ENCODE measurements around the gene GADD45A.

Gene GADD45A

GRCh38 chr1:67664048-67664447 lies 21.0 kb upstream of the GADD45A start:
- TF ChIP-seq POLR2AphosphoS5 (IDR thresholded peaks at IDR 0.05; ENCODE audit: low read depth, low read length) = no peak
- no peak for TF ChIP-seq REST (IDR thresholded peaks at IDR 0.05; ENCODE audit: insufficient read depth in 1 of 2, low read depth in 2 of 2, low read length in 2 of 2)
- TF ChIP-seq TAF1 (IDR thresholded peaks at IDR 0.05; ENCODE audit: borderline replicate concordance, insufficient read depth, low read length) = no peak
- TF ChIP-seq FOXP2 (optimal IDR thresholded peaks at IDR 0.05; ENCODE audit: borderline replicate concordance, extremely low read depth, extremely low read length, insufficient read depth) = no peak
- no peak for TF ChIP-seq SIN3A (IDR thresholded peaks at IDR 0.05; ENCODE audit: borderline replicate concordance, insufficient read depth, low read length)

- TF ChIP-seq FOXP2 (optimal IDR thresholded peaks at IDR 0.05; ENCODE audit: borderline replicate concordance, extremely low read depth, extremely low read length, insufficient read depth) (no peak), SIN3A (IDR thresholded peaks at IDR 0.05; ENCODE audit: borderline replicate concordance, insufficient read depth, low read length) (no peak), TAF1 (IDR thresholded peaks at IDR 0.05; ENCODE audit: borderline replicate concordance, insufficient read depth, low read length) (no peak), POLR2AphosphoS5 (IDR thresholded peaks at IDR 0.05; ENCODE audit: low read depth, low read length) (no peak), REST (IDR thresholded peaks at IDR 0.05; ENCODE audit: insufficient read depth in 1 of 2, low read depth in 2 of 2, low read length in 2 of 2) (no peak)
These were observed 18.4 kb upstream of the GADD45A start for GRCh38 chr1:67666636-67667035.

GRCh38 chr1:67668660-67669059 lies 16.3 kb upstream of the GADD45A start:
- TF ChIP-seq POLR2AphosphoS5 (IDR thresholded peaks at IDR 0.05; ENCODE audit: low read depth, low read length) (no peak), FOXP2 (optimal IDR thresholded peaks at IDR 0.05; ENCODE audit: borderline replicate concordance, extremely low read depth, extremely low read length, insufficient read depth) (no peak), TAF1 (IDR thresholded peaks at IDR 0.05; ENCODE audit: borderline replicate concordance, insufficient read depth, low read length) (no peak), SIN3A (IDR thresholded peaks at IDR 0.05; ENCODE audit: borderline replicate concordance, insufficient read depth, low read length) (no peak), REST (IDR thresholded peaks at IDR 0.05; ENCODE audit: insufficient read depth in 1 of 2, low read depth in 2 of 2, low read length in 2 of 2) (no peak)

GRCh38 chr1:67672260-67672803 lies 12.7 kb upstream of the GADD45A start:
- TF ChIP-seq TAF1 (IDR thresholded peaks at IDR 0.05; ENCODE audit: borderline replicate concordance, insufficient read depth, low read length) (no peak), FOXP2 (optimal IDR thresholded peaks at IDR 0.05; ENCODE audit: borderline replicate concordance, extremely low read depth, extremely low read length, insufficient read depth) (no peak), REST (IDR thresholded peaks at IDR 0.05; ENCODE audit: insufficient read depth in 1 of 2, low read depth in 2 of 2, low read length in 2 of 2) (no peak), SIN3A (IDR thresholded peaks at IDR 0.05; ENCODE audit: borderline replicate concordance, insufficient read depth, low read length) (no peak)

Measured in PFSK-1 (cell line).